GM18517 (cell line): ENCODE data around the gene HSPBP1.

ENCODE experiments used
- ATAC-seq: cut with Tn5 transposase; IDR thresholded peaks from one replicate; pipeline ENCODE4 v1.9.1; 2021; ENCODE audit warnings: mild to moderate bottlenecking, moderate library complexity; ENCODE audit not compliant: unreplicated experiment

Gene HSPBP1

GRCh38 chr19:55256562-55257460 lies 23.1 kb downstream of the HSPBP1 start:
- ATAC-seq: no peak

DNA sequence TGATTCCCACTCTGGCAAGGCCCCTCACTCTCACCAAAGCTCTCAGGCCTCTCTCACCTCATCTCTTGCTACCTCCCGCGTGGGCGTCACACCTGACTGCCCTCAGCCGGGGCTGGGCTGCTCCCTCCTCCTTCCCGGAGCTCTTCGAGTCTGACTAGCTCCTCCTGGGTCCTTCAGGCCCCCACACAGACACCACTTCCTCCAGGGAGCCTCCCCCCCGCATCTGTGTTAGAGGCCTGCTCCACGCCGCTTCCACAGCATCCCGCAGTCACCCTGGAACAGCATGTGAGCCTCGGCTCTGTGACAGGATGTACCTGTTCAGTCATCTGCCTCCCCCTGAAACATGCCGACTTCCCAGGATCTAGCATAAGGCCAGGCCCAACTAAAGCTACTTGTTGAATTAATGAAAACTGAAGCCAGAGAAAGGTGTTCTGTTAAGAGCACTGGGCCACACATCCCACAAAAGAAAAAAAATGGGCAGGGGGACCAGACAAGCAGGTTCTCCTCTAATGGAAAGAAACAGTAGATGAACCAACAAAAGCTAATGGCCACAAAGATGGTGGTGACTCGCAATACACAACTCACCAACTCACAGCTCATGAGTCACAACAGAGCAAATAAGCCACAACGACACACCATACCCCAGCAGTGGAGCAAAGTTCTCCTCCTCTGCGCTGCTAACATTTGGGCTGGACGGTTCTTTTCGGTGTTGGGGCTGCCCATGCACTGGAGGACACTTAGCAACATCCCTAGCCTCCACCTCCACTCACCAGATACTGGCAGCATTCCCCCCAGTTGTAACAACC lies 24.1 kb downstream of the HSPBP1 start:
- no peak for ATAC-seq

GRCh38 chr19:55254625-55254977 lies 25.3 kb downstream of the HSPBP1 start:
- ATAC-seq: no peak

DNA sequence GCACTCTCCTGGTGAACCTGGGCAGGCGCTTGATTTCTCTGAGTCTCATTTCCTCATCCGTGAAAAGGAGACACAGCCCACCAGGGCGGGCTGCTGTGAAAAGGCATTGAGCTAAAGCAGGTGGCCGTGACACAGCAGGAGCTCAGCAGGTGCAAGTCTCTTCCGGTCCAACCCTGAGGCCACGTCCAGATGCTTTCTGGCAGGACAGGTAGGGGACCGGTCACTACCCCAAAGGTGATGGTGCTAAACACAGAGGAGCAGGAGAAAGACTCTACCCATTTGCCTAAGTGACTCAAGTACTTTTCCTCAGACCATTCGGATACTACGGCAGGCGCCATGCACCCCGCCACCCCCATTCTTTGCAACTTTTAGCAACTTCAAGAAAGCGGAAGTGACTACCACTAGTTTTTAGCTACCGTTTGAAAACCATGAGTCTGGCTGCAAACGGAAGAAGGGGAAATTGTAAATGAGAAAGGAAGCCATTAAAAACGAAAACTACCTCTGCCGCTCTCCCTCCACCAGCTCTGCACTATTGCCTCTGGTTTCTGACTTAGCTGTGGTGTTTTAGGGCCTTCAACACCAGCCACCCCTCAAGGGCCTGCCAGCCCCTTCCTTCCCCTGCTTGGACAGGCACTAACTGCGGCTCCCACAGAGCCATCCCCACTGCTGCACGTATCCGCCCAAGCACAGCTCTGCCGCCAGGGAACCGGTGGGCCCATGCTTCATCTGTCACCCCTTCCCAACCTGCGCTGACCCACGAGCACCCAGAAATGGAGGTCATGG lies 25.9 kb downstream of the HSPBP1 start:
- no peak for ATAC-seq

DNA sequence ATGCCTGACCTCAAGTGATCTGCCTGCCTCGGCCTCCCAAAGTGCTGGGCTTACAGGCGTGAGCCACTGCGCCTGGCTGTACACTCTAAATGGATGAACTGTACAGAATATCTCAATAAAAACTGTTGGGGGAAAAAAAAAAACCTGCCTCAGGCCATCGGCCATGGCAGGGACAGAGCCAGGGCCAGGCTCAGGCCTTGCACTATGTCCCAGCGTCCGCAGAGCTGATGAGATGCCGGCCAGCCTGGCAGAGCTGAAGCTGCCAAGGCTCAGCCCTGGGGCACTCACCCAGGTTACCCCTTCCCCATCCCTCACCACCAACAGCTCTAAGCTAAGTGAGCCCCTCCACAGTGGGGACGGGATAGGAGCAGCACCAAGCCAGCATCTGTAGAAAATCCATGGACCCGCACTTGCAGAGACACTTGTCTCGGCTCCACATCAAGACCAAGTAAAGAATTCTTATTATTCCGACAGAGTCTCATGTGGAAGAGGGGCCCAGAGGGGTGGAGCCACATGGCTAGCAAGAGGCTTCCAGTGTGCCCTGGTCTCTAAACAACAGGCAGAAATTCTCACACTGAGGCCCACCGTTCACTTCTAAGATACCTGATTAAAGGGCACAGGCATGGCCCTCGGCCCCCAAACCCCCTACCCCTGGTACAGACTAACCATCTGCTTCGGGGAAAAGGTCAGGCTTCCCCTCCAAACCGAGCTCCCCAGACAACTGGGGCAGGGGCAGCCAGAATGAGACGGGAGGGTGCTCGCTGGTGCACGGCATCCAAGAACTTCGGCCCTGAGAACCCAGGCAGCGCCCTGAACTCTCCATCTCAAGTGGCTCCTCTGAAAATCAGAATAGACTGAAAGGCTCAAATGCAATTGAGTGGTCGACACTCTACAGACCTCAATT lies 26.9 kb downstream of the HSPBP1 start:
- no peak for ATAC-seq

DNA sequence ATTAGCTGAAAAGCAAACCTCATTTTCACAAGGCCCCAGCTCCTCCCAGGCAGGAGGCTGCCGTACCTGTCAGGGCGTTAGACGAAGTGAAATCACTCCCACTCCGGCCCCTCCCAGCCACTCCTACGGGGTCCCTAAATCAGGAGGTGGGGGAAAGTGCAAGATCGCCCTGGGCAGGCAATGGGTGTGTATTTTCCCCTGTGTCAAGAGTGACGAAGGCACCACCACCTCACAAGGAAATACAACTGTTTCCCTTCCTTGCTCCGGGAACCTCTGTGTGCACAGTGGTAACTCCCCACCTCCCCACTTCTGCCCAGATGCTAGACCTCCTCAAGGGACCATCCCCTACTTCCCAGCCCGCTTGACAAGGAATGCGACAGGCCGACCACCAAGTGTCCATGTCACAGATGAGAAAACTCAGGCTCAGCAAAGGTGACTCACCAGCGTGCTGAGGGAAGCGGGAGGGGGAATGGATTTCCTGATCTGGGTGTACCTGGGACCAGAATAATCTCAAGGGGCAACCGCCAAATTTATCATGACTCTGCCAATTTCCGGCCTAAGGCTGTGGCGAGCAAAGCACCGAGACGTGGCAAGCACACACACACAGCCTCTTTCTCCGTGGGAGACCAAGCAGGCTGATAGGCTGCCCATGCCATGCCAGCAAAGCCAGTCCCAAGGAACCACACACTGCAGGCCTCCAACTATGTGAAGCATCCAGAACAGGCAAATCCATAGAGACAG lies 28.4 kb downstream of the HSPBP1 start:
- ATAC-seq: no peak

GRCh38 chr19:55250262-55251036 lies 29.5 kb downstream of the HSPBP1 start:
- no peak for ATAC-seq

GRCh38 chr19:55249841-55250240 lies 30.1 kb downstream of the HSPBP1 start:
- ATAC-seq: no peak

DNA sequence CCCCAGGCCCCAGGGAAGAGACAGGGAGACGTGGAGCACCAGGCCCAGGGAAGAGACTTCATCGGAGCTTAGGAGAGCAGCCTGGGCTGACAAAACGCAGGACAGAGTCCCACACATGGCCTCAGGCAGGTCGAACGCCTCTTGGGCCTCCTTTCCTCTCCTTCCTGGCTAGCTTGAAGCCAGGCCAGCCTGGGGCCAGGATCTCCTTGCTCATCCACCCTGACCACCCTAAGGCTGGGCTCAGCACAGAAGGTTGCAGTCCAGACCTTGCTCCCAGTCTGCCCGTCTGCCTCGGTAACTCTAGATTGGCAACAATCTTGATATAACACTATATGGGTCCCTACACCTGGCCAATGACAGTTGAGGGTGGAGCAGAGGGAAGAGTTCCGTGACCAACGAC lies 31.2 kb downstream of the HSPBP1 start:
- no peak for ATAC-seq

GRCh38 chr19:55248166-55248675 lies 31.7 kb downstream of the HSPBP1 start:
- no peak for ATAC-seq

GRCh38 chr19:55247621-55248099 lies 32.2 kb downstream of the HSPBP1 start:
- ATAC-seq: no peak

DNA sequence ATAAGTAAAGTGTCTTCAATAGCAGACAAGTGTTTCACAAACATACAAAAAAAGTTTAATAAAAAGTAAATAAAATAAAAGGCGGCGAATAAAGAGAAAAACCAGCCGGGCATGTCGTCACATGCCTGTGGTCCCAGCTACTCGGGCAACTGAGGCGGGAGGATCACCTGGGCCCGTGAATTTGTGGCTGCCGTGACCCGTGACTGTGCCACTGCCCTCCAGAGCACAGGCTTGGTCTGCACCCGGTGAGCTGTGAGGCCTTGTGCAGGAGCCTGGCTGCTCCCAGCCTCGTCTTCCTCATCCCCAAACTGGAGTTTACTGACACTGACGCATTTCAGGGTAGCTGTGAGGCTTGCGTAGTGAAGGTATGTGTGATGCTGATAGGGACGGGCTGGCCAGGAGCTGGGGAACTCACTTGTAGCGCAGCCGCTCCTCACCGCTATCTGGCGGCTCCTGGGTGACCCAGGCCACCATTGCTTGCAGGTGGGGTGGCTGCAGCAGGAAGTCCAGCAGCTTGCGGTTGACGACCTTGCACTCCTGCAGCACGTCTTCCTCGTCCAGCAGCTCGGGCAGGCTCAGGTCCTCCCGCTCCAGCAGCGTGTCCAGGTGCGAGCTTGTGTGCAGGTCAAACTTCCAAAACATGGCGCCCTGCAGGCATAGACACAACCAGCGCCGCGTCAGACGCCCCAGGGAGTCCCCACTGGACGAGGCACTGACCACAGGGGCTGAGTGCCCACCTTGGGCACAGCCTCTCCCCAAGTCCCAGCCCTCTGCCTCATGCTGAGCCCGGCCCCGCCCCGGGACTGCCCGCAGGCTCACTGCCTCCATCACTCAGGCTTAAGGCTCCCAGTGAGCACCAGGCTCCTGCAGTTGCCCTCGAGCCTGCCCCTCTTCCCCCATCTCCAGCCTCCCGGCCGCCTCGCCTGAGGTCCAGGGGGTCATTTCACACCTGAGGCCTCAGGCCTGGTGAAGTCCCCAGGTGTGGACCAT lies 33.2 kb downstream of the HSPBP1 start:
- no peak for ATAC-seq

- no peak for ATAC-seq
Measured at GRCh38 chr19:55245236-55245904, 34.5 kb downstream of the HSPBP1 start.

DNA sequence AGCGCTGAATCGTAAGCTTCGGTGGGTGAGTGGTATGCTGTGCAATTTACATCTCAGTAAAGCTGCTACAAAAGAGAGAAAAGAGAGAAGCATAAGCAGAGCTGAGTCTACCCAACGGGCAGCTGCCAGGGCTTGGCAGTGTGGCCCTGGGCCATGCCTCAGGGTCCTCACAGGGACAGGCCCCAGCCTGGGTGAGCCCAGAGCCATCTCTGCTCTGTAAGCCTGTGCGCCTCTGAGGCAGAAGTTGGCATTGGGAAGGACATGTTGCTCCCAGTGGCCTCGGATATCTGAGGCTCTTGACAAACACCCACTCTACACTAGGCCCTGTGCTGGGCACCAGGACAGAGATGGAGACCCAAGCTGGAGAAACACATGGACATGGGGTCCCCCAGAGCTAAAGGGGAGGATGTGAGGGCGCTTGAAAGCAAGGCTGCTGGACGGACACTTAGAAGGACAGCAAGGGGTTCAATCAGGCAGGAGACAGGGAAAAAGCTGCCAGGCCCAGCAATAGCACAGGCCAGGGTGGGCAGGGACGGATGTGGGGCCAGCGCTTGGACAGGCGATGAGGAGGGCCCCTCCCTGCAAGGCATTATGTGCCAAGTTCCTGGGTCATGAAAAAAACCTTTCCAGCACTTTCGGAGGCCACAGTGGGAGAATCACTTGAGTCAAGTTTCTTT lies 35.8 kb downstream of the HSPBP1 start:
- ATAC-seq: no peak

GRCh38 chr19:55242517-55242916 lies 37.4 kb downstream of the HSPBP1 start:
- no peak for ATAC-seq

- ATAC-seq: no peak
Measured at GRCh38 chr19:55241935-55242464, 37.9 kb downstream of the HSPBP1 start.
